ENCODE data around the gene PKD2L1. TPM values are rescaled to one million over a fixed set of nuclear protein-coding genes. Genes with fewer than 3 reads are reported as not detected.

The PKD2L1 gene
- total and polyA plus RNA-seq, 8 donors: 0.11 to 0.54 TPM; not detected in 6

GRCh38 chr10:100265821-100266485 lies 64.1 kb downstream of the PKD2L1 start:
- no peak overlapping the region for H3K27ac ChIP-seq
- no peaks in the 10 kb centered on the region for H3K27me3 ChIP-seq
- 87 to 90% methylated on average over 15 of the region's 15 CpGs for WGBS, 2 donors
- no peak for FAIRE-seq
- H3K36me3 ChIP-seq: peaks cover 0 to 3% (median 0%) of the 10 kb centered on the region in 3 donors
- peak overlapping the region in 1 of 4 donors; percentile 94 for H3K4me3 ChIP-seq
- no peak for ATAC-seq
- peaks cover 4 to 10% (median 6%) of the 10 kb centered on the region in 3 donors for H3K4me1 ChIP-seq
- intact Hi-C loops (cut with DNase I): no loop called here
- no peaks in the 10 kb centered on the region for H3K9me3 ChIP-seq
- DNase-seq: no peak
- TF ChIP-seq CTCF (IDR thresholded peaks at IDR 0.05): no peak

- 91 to 92% methylated on average over 3 of the region's 3 CpGs for WGBS, 2 donors
- Histone ChIP-seq H3K4me3 (no peak overlapping the region), H3K9me3 (no peaks in the 10 kb centered on the region), H3K27me3 (no peaks in the 10 kb centered on the region), H3K4me1 (no peaks in the 10 kb centered on the region), H3K36me3 (peaks cover 5 to 50% (median 9%) of the 10 kb centered on the region in 3 donors), H3K27ac (no peak overlapping the region)
- no peak for TF ChIP-seq CTCF (IDR thresholded peaks at IDR 0.05)
- FAIRE-seq (no peak), DNase-seq (no peak), ATAC-seq (no peak)
- intact Hi-C loops (cut with DNase I): no loop called here
Observed at GRCh38 chr10:100254191-100254590, 75.8 kb downstream of the PKD2L1 start.

GRCh38 chr10:100253041-100253440 lies 77.0 kb downstream of the PKD2L1 start:
- H3K27ac ChIP-seq: no peak overlapping the region
- FAIRE-seq (no peak), DNase-seq (no peak), ATAC-seq (no peak)
- no peak for TF ChIP-seq CTCF (IDR thresholded peaks at IDR 0.05)
- H3K4me1 ChIP-seq: no peaks in the 10 kb centered on the region
- WGBS, 2 donors: 92 to 95% methylated on average over 5 of the region's 5 CpGs
- H3K36me3 ChIP-seq: peaks cover 5 to 48% (median 9%) of the 10 kb centered on the region in 3 donors
- intact Hi-C loops (cut with DNase I): no loop called here
- no peaks in the 10 kb centered on the region for H3K27me3 ChIP-seq
- no peaks in the 10 kb centered on the region for H3K9me3 ChIP-seq
- no peak overlapping the region for H3K4me3 ChIP-seq

- DNase-seq (no peak), ATAC-seq (no peak), FAIRE-seq (no peak)
- Histone ChIP-seq H3K9me3 (no peaks in the 10 kb centered on the region), H3K4me3 (no peak overlapping the region), H3K36me3 (peaks cover 0 to 52% (median 17%) of the 10 kb centered on the region in 3 donors), H3K4me1 (no peaks in the 10 kb centered on the region), H3K27ac (no peak overlapping the region), H3K27me3 (no peaks in the 10 kb centered on the region)
- no peak for TF ChIP-seq CTCF (IDR thresholded peaks at IDR 0.05)
- WGBS, 2 donors: 96% methylated on average over 7 of the region's 7 CpGs
- intact Hi-C loops (cut with DNase I): no loop called here
Observed at GRCh38 chr10:100248820-100249219, 81.2 kb downstream of the PKD2L1 start.

- no peak for ATAC-seq
- H3K36me3 ChIP-seq: peaks cover 0 to 48% (median 22%) of the 10 kb centered on the region in 3 donors
- 84 to 87% methylated on average over 5 of the region's 5 CpGs for WGBS, 2 donors
- no peak overlapping the region for H3K27ac ChIP-seq
- no peak for FAIRE-seq
- no peaks in the 10 kb centered on the region for H3K9me3 ChIP-seq
- H3K4me3 ChIP-seq: no peak overlapping the region
- no peaks in the 10 kb centered on the region for H3K4me1 ChIP-seq
- no peak for TF ChIP-seq CTCF (IDR thresholded peaks at IDR 0.05)
- no peaks in the 10 kb centered on the region for H3K27me3 ChIP-seq
- DNase-seq: no peak
- intact Hi-C loops (cut with DNase I): no loop called here
Observed at GRCh38 chr10:100245484-100246220, 84.4 kb downstream of the PKD2L1 start.

Measured in pancreas (tissue), 10 donors.